ENCODE measurements around the gene PTGR2.
"Not testable (repeated sequence)": the region's sequence is repeated elsewhere in the genome, so short reads cannot be mapped to it uniquely, and the experiment has no call there.

PTGR2 gene

GRCh38 chr14:73851567-73852382 lies at the start of gene PTGR2:
Gene PTGR2, plus strand, starts transcription at chr14:73851831. Its CDS starts 7,032 bp downstream, at chr14:73858863.
- peak; percentile 81 for DNase-seq (ENCODE audit: low read depth)

GRCh38 chr14:73802431-73803188 lies 49.0 kb upstream of the PTGR2 start:
- DNase-seq (ENCODE audit: low read depth): no peak

- DNase-seq (ENCODE audit: low read depth): no peak
These were observed 47.0 kb upstream of the PTGR2 start for GRCh38 chr14:73804636-73805035.

GRCh38 chr14:73807457-73807856 lies 44.2 kb upstream of the PTGR2 start:
- DNase-seq (ENCODE audit: low read depth): no peak

- DNase-seq (ENCODE audit: low read depth): no peak
These were observed 42.2 kb upstream of the PTGR2 start for GRCh38 chr14:73809391-73809790.

- no peak for DNase-seq (ENCODE audit: low read depth)
These were observed 41.0 kb upstream of the PTGR2 start for GRCh38 chr14:73810478-73811163.

GRCh38 chr14:73811164-73811503 lies 40.5 kb upstream of the PTGR2 start:
- no peak for DNase-seq (ENCODE audit: low read depth)

GRCh38 chr14:73814153-73814552 lies 37.5 kb upstream of the PTGR2 start:
- no peak for DNase-seq (ENCODE audit: low read depth)

- no peak for DNase-seq (ENCODE audit: low read depth)
These were observed 35.8 kb upstream of the PTGR2 start for GRCh38 chr14:73815849-73816248.

GRCh38 chr14:73816393-73816816 lies 35.2 kb upstream of the PTGR2 start:
- no peak for DNase-seq (ENCODE audit: low read depth)

- no peak for DNase-seq (ENCODE audit: low read depth)
These were observed 34.5 kb upstream of the PTGR2 start for GRCh38 chr14:73817020-73817655.

GRCh38 chr14:73818821-73819220 lies 32.8 kb upstream of the PTGR2 start:
- no peak for DNase-seq (ENCODE audit: low read depth)

GRCh38 chr14:73820631-73821030 lies 31.0 kb upstream of the PTGR2 start:
- DNase-seq (ENCODE audit: low read depth): no peak

GRCh38 chr14:73823339-73823885 lies 28.2 kb upstream of the PTGR2 start:
- DNase-seq (ENCODE audit: low read depth): no peak

- DNase-seq (ENCODE audit: low read depth): no peak
These were observed 27.5 kb upstream of the PTGR2 start for GRCh38 chr14:73824127-73824526.

GRCh38 chr14:73824536-73824935 lies 27.1 kb upstream of the PTGR2 start:
- DNase-seq (ENCODE audit: low read depth): no peak

GRCh38 chr14:73825551-73826188 lies 26.0 kb upstream of the PTGR2 start:
- DNase-seq (ENCODE audit: low read depth): peak; percentile 30

- DNase-seq (ENCODE audit: low read depth): not testable (repeated sequence)
These were observed 24.4 kb upstream of the PTGR2 start for GRCh38 chr14:73827190-73827589.

GRCh38 chr14:73829071-73829470 lies 22.6 kb upstream of the PTGR2 start:
- DNase-seq (ENCODE audit: low read depth): no peak

GRCh38 chr14:73829526-73830431 lies 21.9 kb upstream of the PTGR2 start:
- DNase-seq (ENCODE audit: low read depth): peak; percentile 20

All from GM04503 (cell line).